A673 (cell line): ENCODE data around the gene NT5DC2. TPM values are rescaled to one million over a fixed set of nuclear protein-coding genes. Genes with fewer than 3 reads are reported as not detected.

Source experiments
- BruUV-seq: library from RNA; stranded (reverse); fragments of 400-500 nt; replicated peaks from 2 replicates; lab custom pipeline; 2021; lab: Mats Ljungman, UMichigan
- CTCF ChIA-PET: fragments of 300-600 bp; sonication (Branson Sonifier 250); formaldehyde crosslinking; loops from one replicate; lab custom pipeline; 2022; ENCODE audit warnings: antibody characterized with exemption; lab: Charles Lee
- POLR2A ChIA-PET: fragments of 300-600 bp; sonication (Branson Sonifier 250); formaldehyde crosslinking; loops from one replicate; lab custom pipeline; 2022; ENCODE audit warnings: antibody characterized with exemption; ENCODE audit not compliant: low non-redundant PET; lab: Charles Lee
- DNase-seq: peaks from one replicate; pipeline ENCODE4 v3.0.0-alpha.2; 2015; ENCODE audit warnings: low spot score
- H3K27ac ChIP-seq: fragments of 200-600 bp; sonication (generic); 2 replicates; pipeline ENCODE4 v1.5.1; 2016; ENCODE audit warnings: mixed run types, low read depth, mild to moderate bottlenecking, mixed read lengths, antibody characterized with exemption, low read length; ENCODE audit not compliant: poor library complexity, severe bottlenecking
- H3K27me3 ChIP-seq: fragments of 200-600 bp; sonication (generic); replicated peaks from 2 replicates; pipeline ENCODE4 v1.6.1; 2017; ENCODE audit warnings: mixed run types, low read depth, mild to moderate bottlenecking, mixed read lengths, antibody characterized with exemption, low read length; ENCODE audit not compliant: insufficient read depth, poor library complexity
- H3K36me3 ChIP-seq: fragments of 200-600 bp; sonication (generic); 2 replicates; pipeline ENCODE4 v1.6.1; 2016; ENCODE audit warnings: mixed run types, mild to moderate bottlenecking, mixed read lengths, antibody characterized with exemption, low read length; ENCODE audit not compliant: insufficient read depth, poor library complexity, severe bottlenecking
- H3K4me1 ChIP-seq: fragments of 200-600 bp; sonication (generic); 2 replicates; pipeline ENCODE4 v1.6.1; 2017; ENCODE audit warnings: mixed run types, mild to moderate bottlenecking, mixed read lengths, antibody characterized with exemption, low read length; ENCODE audit not compliant: insufficient read depth, poor library complexity, severe bottlenecking
- H3K4me3 ChIP-seq: fragments of 200-600 bp; sonication (generic); 2 replicates; pipeline ENCODE4 v1.5.1; 2016; ENCODE audit warnings: low read depth, mixed run types, mild to moderate bottlenecking, mixed read lengths, low read length; ENCODE audit not compliant: poor library complexity, severe bottlenecking
- H3K9me3 ChIP-seq: fragments of 200-600 bp; sonication (generic); 2 replicates; pipeline ENCODE4 v1.6.1; 2016; ENCODE audit warnings: mixed run types, low read depth, mild to moderate bottlenecking, mixed read lengths, antibody characterized with exemption, low read length; ENCODE audit not compliant: poor library complexity, severe bottlenecking
- EZH2 ChIP-seq: fragments of 200-600 bp; sonication (generic); IDR thresholded peaks from 2 replicates; pipeline ENCODE4 v1.6.1; 2017; ENCODE audit warnings: borderline replicate concordance, low read depth, mild to moderate bottlenecking, mixed read lengths, antibody characterized with exemption, low read length; ENCODE audit not compliant: poor library complexity, severe bottlenecking
- intact Hi-C: fragments of 100-400 bp; cut with micrococcal nuclease; formaldehyde crosslinking; loops from one replicate; pipeline ENCODE4 v1.10.0; 2022; ENCODE audit not compliant: unreplicated experiment
- total RNA-seq: library from RNA; stranded (reverse); gene quantifications from 2 replicates; pipeline ENCODE4 v1.2.3, GENCODE V29; 2021
- TF ChIP-seq, protein P1 (sequence below): fragments of 300-800, 200-600 bp; sonication (generic); conservative IDR thresholded peaks from 2 replicates; pipeline ENCODE4 v1.5.1; 2017; ENCODE audit warnings: low read depth, mild to moderate bottlenecking, antibody characterized with exemption, low read length, moderate library complexity, mixed read lengths

NT5DC2 gene
- total RNA-seq, 1 experiment from 2014 or later: 108 TPM

DNA sequence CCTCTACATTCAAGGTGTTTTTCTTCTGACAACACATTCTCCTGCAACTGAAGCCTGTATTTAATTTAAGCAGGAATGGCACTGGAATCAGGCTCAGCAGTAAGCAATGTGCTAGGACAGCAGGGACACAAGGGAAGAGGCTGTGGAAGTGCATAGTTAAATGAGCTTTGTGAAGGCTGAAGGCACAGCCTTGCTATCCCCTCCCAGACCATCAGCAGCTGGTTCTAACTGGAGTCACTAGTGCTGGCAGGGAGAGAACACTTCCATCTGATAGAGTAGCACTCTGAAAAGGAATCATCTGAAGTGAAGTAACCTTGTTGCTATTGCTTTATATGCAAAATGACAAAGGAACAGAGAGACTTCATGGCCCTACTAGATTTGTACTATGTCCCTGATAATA is 17.5 kb upstream of the NT5DC2 start:
- Histone ChIP-seq H3K9me3 (no peaks in the 10 kb centered on the region), H3K36me3 (peaks cover 9% of the 10 kb centered on the region), H3K4me1 (no peaks in the 10 kb centered on the region), H3K27me3 (no peaks in the 10 kb centered on the region), H3K4me3 (no peak overlapping the region), H3K27ac (no peak overlapping the region)
- no peak for DNase-seq
- TF ChIP-seq, protein P1, sequence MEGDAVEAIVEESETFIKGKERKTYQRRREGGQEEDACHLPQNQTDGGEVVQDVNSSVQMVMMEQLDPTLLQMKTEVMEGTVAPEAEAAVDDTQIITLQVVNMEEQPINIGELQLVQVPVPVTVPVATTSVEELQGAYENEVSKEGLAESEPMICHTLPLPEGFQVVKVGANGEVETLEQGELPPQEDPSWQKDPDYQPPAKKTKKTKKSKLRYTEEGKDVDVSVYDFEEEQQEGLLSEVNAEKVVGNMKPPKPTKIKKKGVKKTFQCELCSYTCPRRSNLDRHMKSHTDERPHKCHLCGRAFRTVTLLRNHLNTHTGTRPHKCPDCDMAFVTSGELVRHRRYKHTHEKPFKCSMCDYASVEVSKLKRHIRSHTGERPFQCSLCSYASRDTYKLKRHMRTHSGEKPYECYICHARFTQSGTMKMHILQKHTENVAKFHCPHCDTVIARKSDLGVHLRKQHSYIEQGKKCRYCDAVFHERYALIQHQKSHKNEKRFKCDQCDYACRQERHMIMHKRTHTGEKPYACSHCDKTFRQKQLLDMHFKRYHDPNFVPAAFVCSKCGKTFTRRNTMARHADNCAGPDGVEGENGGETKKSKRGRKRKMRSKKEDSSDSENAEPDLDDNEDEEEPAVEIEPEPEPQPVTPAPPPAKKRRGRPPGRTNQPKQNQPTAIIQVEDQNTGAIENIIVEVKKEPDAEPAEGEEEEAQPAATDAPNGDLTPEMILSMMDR: no peak
- no peak for TF ChIP-seq EZH2
- ChIA-PET CTCF (no interaction called here), POLR2A (no interaction called here)
- intact Hi-C loops: no loop called here
- BruUV-seq: no TSS peak

DNA sequence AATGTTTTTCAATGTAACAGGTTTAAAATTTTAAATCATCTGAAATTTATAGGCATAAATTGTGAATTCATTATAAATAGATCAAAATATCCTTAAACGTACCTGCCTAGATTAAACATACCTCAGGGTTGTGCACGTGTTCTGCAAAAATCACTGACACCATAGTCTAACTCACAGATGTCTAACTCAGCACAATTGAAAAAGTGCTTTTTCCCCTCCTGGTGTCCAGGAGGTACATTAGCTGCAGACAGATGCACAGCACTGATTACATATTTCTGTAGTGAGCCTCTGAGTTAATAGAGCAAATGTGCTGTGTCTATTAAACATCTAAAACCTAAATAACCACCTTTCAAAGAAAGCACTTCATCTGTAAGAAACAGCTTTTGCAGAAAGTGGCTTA is 13.5 kb upstream of the NT5DC2 start:
- Histone ChIP-seq H3K4me1 (no peaks in the 10 kb centered on the region), H3K4me3 (no peak overlapping the region), H3K36me3 (peaks cover 9% of the 10 kb centered on the region), H3K9me3 (no peaks in the 10 kb centered on the region), H3K27me3 (no peaks in the 10 kb centered on the region), H3K27ac (no peak overlapping the region)
- CTCF ChIA-PET: no interaction called here
- POLR2A ChIA-PET: no interaction called here
- no TSS peak for BruUV-seq
- TF ChIP-seq EZH2: no peak
- TF ChIP-seq, protein P1: no peak
- DNase-seq: no peak
- intact Hi-C loops: no loop called here

DNA sequence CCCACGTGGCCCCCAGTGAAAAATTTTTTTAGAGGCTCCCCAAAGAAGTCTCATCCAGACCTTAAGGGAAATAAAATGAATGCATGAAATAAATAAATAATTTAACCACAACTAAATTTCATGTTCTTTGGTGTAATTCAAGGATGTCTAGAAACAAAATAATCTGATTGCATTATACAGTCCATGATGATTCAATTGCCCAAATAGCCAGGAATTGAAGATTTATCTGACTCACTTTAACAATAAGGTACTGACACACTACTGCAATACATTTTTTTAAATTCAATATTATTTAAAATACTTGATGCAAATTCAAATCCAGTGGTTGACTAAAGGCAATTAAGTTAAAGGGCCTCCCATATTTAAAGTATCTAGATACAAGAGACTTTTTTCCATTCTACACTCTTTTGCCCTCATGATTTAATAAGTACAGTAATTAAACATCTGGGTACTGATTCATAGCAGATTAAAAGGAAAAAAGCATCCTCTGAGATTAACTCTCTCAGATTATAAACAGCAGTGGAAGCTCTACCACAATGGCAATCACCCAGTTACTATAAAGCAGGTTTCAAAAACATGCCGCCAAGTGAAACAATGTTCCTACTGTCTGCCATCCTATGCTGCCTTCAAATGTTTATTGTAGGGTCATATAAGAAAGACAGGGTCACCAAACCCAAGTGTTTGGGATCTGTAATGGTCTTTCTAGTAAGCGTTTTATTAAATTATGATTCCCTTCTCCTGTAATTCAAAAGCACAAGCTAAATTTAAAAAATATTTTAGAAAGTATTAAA is 12.6 kb upstream of the NT5DC2 start:
- Histone ChIP-seq H3K36me3 (peaks cover 12% of the 10 kb centered on the region), H3K27ac (no peak overlapping the region), H3K9me3 (no peaks in the 10 kb centered on the region), H3K4me3 (no peak overlapping the region), H3K4me1 (no peaks in the 10 kb centered on the region), H3K27me3 (no peaks in the 10 kb centered on the region)
- TSS peak; percentile 43 for BruUV-seq
- TF ChIP-seq, protein P1: no peak
- no peak for TF ChIP-seq EZH2
- DNase-seq: no peak
- POLR2A ChIA-PET: no interaction called here
- CTCF ChIA-PET: no interaction called here
- intact Hi-C loops: no loop called here
